Stimulated activated CD4-positive, alpha-beta T cell treated with anti-CD3 and anti-CD28 coated beads, Interleukin-4, amount 100 ng/mL, for 1 hour (primary cell): ENCODE measurements around the gene ST6GALNAC2.

ENCODE experiments used
- DNase-seq: peaks from one replicate; pipeline ENCODE4 v3.0.0-alpha.2; 2020

Gene ST6GALNAC2

GRCh38 chr17:76553178-76553908, 32.3 kb downstream of the ST6GALNAC2 start:
- DNase-seq: no peak

DNA sequence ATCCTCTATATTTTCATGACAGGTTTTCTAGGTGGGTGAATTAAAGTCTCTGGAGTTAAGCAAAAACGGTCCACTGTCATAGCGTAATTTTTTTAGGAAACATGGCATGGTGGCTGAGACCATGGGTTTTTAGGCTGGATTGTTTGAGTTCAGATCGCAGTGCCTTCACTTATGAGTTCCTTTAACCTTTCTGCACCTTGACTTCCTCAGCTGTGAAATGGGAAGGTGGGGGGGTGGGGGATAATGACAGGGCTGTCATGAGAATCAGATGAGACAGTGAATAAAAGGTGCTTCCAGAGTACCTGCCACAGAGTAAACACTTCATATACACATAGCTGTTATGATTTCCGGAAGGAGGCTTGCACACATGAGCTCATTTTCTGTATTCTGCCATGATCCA, 34.0 kb downstream of the ST6GALNAC2 start:
- DNase-seq: no peak

DNA sequence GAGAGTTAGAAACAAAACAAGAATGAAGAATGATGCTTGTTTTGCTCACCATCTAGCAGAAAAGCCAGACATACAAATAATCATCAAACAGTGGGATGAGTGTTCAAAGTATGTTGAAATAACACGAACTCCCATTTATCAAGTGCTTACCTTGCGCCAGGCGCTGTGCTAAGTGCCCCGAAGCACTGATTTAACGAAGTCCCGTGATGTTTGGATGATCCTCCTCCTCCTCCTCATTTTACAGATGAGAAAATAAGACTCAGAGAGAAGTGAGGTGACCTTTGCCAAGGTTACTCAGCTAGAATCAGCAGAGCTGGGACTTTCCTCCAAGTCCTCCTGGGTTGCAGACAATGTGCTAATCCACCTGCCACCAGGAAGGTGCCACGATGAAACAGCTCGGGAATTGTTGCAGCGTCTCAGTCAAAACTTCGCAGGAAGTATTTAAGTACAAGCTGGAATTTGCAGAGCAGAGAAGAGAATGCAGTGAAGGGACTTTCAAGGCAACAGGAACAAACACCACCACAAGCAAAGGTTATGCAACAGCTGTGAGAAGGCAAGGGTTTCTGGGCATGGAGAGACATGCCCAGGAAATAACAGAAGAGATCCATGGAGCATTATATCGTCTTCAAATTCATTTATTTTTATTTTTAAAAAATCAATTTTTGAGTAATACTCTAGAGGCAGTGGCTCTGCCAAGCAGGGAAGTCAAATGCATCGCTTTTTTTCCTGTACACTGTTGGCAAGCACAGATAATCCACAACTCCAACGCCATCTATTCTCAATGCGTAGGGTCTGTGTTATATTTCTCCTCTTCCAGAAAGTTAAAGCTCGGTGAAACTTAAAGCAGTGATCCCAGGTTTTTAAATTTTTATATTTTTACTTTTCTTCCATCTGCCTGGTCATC, 34.7 kb downstream of the ST6GALNAC2 start:
- no peak for DNase-seq

- DNase-seq: no peak
These were observed 36.1 kb downstream of the ST6GALNAC2 start for GRCh38 chr17:76549539-76549938.

- no peak for DNase-seq
These were observed 36.5 kb downstream of the ST6GALNAC2 start for GRCh38 chr17:76549215-76549518.

GRCh38 chr17:76548378-76549214, 37.1 kb downstream of the ST6GALNAC2 start:
- no peak for DNase-seq

DNA sequence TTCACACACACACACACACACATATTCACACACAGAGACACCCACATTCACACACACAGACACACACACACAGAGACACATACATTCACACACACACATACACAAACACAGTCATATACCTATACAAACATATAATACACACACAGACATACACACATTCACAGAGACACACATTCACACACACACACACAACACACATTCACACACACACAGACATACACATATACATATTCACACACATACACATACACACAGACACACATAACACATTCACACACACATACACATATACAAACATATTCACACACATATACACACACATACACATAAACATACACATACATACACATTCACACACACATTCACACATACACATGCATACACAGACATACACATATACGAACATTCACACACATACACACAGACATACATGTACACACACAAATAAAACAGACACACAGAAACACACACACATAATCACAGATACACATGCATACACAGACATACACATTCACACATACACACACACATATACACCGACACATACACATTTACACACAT, 37.9 kb downstream of the ST6GALNAC2 start:
- DNase-seq: no peak

DNA sequence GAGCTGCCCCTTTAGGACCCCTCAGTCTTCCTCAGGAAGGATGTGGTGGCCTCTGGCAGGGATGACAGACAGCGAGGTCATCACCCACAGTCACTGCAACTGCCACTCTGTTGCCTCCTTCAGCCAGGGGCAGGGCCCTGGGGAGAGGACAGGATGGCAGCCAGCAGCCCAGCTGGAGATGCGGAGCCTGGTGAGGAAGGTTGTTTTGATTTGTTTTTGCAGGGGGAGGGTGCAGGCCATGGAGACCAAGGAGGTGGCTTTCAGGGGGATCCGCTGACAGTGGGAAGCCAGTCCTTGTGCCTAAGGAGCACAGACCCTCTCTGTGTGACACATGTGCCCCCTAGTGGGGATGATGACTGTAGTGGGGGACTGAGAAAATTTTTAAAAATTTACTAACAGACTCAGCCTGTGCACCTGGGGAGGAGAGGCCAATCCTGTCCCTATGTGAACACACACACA, 38.4 kb downstream of the ST6GALNAC2 start:
- no peak for DNase-seq

GRCh38 chr17:76546556-76547182, 39.0 kb downstream of the ST6GALNAC2 start:
- no peak for DNase-seq

GRCh38 chr17:76545918-76546555, 39.6 kb downstream of the ST6GALNAC2 start:
- DNase-seq: no peak

DNA sequence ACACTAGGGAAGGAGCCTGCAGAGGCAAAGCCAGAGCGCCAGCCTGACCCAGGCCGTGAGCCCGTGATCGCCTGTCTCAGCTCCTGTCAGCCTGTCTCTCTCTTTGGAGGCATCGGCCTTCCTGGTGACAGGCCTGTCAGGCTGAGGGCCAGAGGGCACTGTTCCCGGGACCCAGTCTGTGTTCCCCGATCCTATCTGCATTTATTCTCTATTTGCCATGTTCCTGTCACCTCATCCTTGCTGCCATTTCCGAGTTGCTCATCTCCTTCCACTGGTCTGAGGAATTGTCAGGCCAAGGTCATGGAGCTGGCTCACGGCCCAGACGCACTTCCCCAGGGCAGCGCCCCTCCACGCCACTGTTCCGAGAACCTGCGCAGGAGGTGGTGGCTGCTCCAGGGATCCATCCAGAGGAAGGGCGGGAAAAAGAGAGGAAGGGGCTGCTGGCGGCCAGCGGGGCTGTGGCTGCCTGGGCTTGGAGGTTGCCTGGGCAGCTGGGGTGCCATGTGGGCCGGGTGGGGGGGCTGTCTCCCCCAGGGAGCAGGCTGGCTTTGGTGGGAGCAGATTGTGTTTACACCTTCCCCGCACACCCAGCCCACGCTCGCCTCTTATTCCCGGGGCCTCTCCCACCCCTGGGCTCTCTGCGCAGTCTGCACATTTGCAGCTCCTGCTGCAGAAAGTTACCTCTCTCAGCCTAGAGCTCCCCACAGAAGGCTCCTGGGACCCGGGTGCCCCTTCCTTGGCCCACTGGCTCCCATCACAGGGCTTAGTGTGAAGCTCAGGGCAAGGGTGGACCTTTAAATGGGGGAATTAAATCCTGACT, 40.9 kb downstream of the ST6GALNAC2 start:
- no peak for DNase-seq

- DNase-seq: no peak
These were observed 41.7 kb downstream of the ST6GALNAC2 start for GRCh38 chr17:76543826-76544545.

- DNase-seq: no peak
These were observed 42.2 kb downstream of the ST6GALNAC2 start for GRCh38 chr17:76543482-76543825.

- no peak for DNase-seq
These were observed 42.7 kb downstream of the ST6GALNAC2 start for GRCh38 chr17:76542984-76543383.

DNA sequence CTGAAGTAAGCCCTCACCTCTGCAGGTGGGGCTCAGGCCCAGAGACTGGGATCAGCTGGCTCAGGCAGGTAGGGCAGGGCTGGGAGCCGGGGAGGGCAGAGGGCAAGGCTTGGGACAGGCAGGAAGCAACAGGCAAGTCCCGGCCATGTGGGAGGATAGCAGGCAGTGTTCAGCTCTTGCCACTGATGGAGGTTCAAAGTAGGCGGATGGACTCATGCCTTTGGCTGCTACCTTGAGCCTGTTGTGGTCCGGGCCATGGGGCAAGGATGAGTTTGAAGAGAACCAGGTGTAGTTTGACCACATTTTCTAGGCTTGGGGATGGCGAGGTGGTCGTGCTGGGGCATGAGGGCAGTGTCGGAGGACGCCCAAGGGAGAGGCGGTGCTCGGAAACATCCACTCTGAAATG, 43.1 kb downstream of the ST6GALNAC2 start:
- DNase-seq: no peak

GRCh38 chr17:76541739-76542454, 43.8 kb downstream of the ST6GALNAC2 start:
- DNase-seq: no peak

DNA sequence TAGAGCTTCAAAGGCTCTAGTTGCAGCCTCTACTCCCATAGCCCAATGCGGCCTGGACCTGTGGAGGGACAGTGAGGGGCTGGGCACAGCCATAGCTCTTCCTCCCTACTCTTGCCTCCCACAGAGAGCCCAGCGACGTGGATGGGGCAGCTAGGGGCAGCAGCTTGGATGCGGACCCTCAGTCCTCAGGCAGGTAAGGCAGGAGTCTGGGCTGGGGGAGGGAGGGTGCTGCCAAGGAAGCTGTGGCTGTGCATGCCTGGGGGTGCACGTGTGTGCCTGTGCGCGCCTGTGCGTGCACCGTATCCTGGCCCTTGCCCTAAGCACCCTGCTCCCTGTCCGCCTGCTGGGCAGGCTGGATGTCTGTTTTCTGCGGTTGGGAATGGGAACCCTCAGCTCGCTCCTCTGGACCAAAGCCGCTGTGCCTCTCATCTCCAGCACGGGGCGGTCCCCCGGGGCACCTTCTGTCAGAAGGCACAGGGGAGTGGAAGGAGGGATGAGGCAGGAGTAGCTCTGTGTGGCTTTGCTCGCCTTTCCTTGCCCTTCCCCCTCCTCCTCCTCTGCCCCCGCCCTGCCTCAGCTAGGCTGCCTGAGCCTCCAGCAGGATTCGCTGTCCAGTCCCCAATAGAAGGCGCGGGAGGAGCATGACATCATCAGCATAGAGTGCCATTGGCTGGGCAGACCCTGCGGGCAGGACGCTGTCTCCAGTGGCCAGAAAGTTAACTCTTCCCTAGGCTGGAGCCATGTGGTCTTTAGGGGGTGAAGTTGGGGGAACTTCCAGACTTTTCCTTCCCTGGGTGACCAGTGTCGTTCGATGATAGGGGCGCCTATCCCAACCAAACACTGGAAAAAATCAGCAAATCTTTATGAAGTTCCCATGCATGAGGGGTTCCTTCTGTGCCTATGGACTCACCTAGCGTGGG, 45.0 kb downstream of the ST6GALNAC2 start:
- DNase-seq: no peak

DNA sequence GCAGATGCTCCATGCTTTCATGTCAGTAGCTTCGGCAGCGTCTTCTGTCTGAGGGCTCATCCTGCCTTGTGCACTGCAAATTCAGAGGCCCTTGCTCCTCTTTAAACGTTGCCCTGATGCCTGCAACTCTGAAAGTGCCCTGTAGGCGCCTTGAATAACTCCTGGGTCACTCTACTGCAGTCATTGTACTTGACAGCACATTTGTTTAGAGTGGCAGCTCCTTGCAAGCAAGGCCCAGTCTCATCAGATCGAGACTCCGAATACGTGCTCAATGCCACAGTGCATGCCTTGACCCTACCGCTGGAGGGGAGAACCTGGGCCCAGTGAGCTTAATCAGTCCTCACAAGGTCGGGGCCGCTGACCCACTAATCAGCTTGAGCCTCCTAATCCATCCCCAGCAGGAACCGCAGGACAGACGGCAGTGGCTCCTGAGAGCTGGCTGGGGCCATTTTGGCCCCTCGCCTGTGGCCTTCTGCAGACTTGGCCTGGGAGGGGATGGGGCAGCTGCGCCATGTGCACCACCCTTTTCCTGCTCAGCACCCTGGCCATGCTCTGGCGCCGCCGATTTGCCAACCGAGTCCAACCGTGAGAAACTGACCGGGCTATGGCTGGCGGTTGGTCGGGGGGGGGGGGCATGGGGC, 45.9 kb downstream of the ST6GALNAC2 start, which contains the start of gene PRCD:
TSS of gene PRCD (plus strand) at position 414 of the 641 bp plus-strand sequence. CDS start at position 512, 98 bp downstream.
- DNase-seq: no peak
